Measurements from ENCODE around the gene APBB1.
A peak's percentile ranks its signal among the peaks of the same experiment; 100 is the strongest.

- no peak for TF ChIP-seq FOS (IDR thresholded peaks at IDR 0.05; ENCODE audit: borderline replicate concordance, extremely low read depth, insufficient read length)
- no peak; the same call in none of the 2 replicates for TF ChIP-seq MXI1 (IDR thresholded peaks at IDR 0.05; ENCODE audit: low read depth, low read length)
- no peak for TF ChIP-seq EED (IDR thresholded peaks at IDR 0.05; ENCODE audit: low read depth)
- peak; percentile 79 for TF ChIP-seq PBX3 (IDR thresholded peaks at IDR 0.05; ENCODE audit: insufficient replicate concordance, low read depth, low read length)
Measured at GRCh38 chr11:6389905-6390717, 28.8 kb downstream of the APBB1 start, which contains the start of gene SMPD1.

Data from GM12878 (cell line).